Breast epithelium (tissue), 3 donors: Measurements from ENCODE around the gene ADH1A. TPM values are rescaled to one million over a fixed set of nuclear protein-coding genes. Genes with fewer than 3 reads are reported as not detected.

Experiments
- total RNA-seq, 3 donors: library from RNA; depleted of rRNA; stranded (reverse); fragments of >200 nt; gene quantifications; one replicate each; pipeline ENCODE4 v1.1.0, GENCODE V29; 2016

The ADH1A gene
- total RNA-seq, 3 donors from 2014 or later: 0.66 to 2.3 TPM; not detected in 1

Other genes starting within 250 kb of the ADH1A start
- 100 to 1,000 TPM; 136 to 283 (median 159) TPM for gene ADH5, start 202.2 kb downstream of the ADH1A start, total RNA-seq
- gene ADH4, start 146.7 kb downstream of the ADH1A start, total RNA-seq: 10 to 100 TPM in 1 of 3 donors, 1 to 10 TPM in 1, under 1 TPM in 1; 0.48 to 27.5 (median 7.9) TPM
- not detected for gene ADH6, start 71.7 kb downstream of the ADH1A start, total RNA-seq
- 1,000 to 10,000 TPM in 2 of 3 donors, 100 to 1,000 TPM in 1; 631 to 5,080 (median 1,871) TPM for gene ADH1B, start 30.4 kb upstream of the ADH1A start, total RNA-seq
- 10 to 100 TPM in 2 of 3 donors, 1 to 10 TPM in 1; 8.8 to 50.1 (median 31.8) TPM for gene ADH1C, start 61.8 kb upstream of the ADH1A start, total RNA-seq
- gene ADH7, start 144.4 kb upstream of the ADH1A start, total RNA-seq: not detected
- not detected for gene C4orf17, start 220.0 kb upstream of the ADH1A start, total RNA-seq